Pancreas (tissue), 10 donors: ENCODE measurements around the gene STYX. TPM values are rescaled to one million over a fixed set of nuclear protein-coding genes. Genes with fewer than 3 reads are reported as not detected.

Source experiments
- ATAC-seq, 4 donors: fragments of 200-7000 bp; cut with Tn5 transposase; one replicate each; pipeline versions ENCODE4 v1.8.0 to v1.9.1; 2020; ENCODE audit warnings: mild to moderate bottlenecking in 4 of 4, moderate library complexity in 4 of 4
- DNase-seq, 6 donors: peaks; one replicate each; pipeline ENCODE4 v3.0.0-alpha.2; 2020
- FAIRE-seq: peaks from 2 replicates; lab custom pipeline; 2012; peaks lifted over from hg19 to GRCh38; lab: Jason Lieb, UNC
- H3K27ac ChIP-seq, 4 donors: fragments of 200-600 bp; sonication (generic); 1 replicate in 3 of 4; 2 replicates in 1 of 4; pipeline versions ENCODE4 v1.5.0 to v1.8.0; 2020
- H3K27me3 ChIP-seq, 4 donors: fragments of 200-600 bp; one replicate each; pipeline ENCODE4 v1.8.0; 2021
- H3K36me3 ChIP-seq, 3 donors: fragments of 200-600 bp; sonication (generic) in 1 of 3; one replicate each; pipeline versions ENCODE4 v1.5.0 to v1.8.0; 2020 to 2021
- H3K4me1 ChIP-seq, 3 donors: fragments of 200-600 bp; one replicate each; pipeline ENCODE4 v1.8.0; 2021
- H3K4me3 ChIP-seq, 4 donors: fragments of 200-600 bp; sonication (generic) in 2 of 4; one replicate each; pipeline versions ENCODE4 v1.5.0 to v1.8.0; 2020 to 2021
- H3K9me3 ChIP-seq, 4 donors: fragments of 200-600 bp; one replicate each; pipeline ENCODE4 v1.8.0; 2021
- whole genome bisulfite sequencing, 2 donors: extraction: QIAGEN DNeasy Blood & Tissue Kit; methylation state at CpG; one replicate each; pipeline ENCODE4 v1.1.7; 2013; 5-methylcytosine and 5-hydroxymethylcytosine counted together
- intact Hi-C, 3 donors: fragments of 100-400 bp; cut with DNase I; formaldehyde crosslinking; loops; one replicate each; pipeline versions ENCODE4 v1.11.1 to v1.14.2; 2022
- polyA plus RNA-seq, 2 donors: library from polyadenylated mRNA; stranded (reverse); fragments of 200-250 nt; gene quantifications; one replicate each; pipeline ENCODE4 v1.2.3, GENCODE V29; 2013
- total RNA-seq, 6 donors: library from RNA; stranded (reverse); fragmentation: NEBNext Ultra II Directional in 4 of 6; extraction: Animal tissue kit (Norgen Biotek cat#: 25700) in 4 of 6; gene quantifications; one replicate each; pipeline versions ENCODE4 v1.2.1 to v1.2.4, GENCODE V29; 2021 to 2023
- TF ChIP-seq, protein P1 (sequence below), 4 donors: fragments of 200-600 bp; sonication (generic) in 3 of 4; IDR thresholded peaks; one replicate each; pipeline versions ENCODE4 v1.5.0 to v1.8.0; 2021; ENCODE audit warnings: antibody characterized with exemption in 4 of 4
- donor health status: healthy with polysubstance abuse.
- donor health status: DM: no; HTN: no; CAD: no; lungs with moderate emphysema.
- donor health status: DM: no; HTN: no; CAD: no.
- donor health status: control.
- donor health status: control.
- donor health status: Bipolar disorder and iron deficiency.
- donor health status: DM: yes; HTN: yes; CAD: no.
- donor health status: DM: no; HTN: no; CAD: no.
- donor health status: DM: no; HTN: no; CAD: no.
- donor health status: DM: yes; HTN: yes; CAD: no.

STYX gene
- total and polyA plus RNA-seq, 8 donors: 2.9 to 7.8 (median 5.1) TPM

DNA sequence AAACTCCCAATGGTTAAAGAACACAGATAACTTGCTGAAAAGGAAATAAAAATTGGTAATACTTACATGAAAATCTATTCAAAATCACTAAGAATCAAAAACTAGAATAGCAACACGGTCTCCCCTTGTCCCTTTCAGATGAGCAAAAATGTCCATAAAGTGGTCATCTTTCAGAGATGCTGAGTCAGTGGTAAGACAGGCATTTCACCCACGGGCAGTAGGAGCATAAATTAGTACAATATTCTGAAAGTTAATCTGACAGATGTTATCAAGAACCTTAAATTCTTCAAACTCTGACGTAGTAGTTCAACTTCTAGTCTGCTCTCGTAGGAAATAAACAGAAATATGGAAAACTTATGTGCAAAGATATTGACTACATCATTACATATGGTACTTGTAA is 94.5 kb downstream of the STYX start:
- no peak overlapping the region for H3K4me3 ChIP-seq
- intact Hi-C loops: loop anchor here in 2 of 3 donors (5.0 to 10.0 kb wide), 2 partner anchors 138 to 240 kb away; no protein-coding TSS in a partner anchor
- ATAC-seq (no peak), FAIRE-seq (no peak), DNase-seq (no peak)
- H3K27ac ChIP-seq: no peak overlapping the region
- WGBS, 2 donors: 45 to 57% methylated on average over 4 of the region's 4 CpGs
- TF ChIP-seq, protein P1, sequence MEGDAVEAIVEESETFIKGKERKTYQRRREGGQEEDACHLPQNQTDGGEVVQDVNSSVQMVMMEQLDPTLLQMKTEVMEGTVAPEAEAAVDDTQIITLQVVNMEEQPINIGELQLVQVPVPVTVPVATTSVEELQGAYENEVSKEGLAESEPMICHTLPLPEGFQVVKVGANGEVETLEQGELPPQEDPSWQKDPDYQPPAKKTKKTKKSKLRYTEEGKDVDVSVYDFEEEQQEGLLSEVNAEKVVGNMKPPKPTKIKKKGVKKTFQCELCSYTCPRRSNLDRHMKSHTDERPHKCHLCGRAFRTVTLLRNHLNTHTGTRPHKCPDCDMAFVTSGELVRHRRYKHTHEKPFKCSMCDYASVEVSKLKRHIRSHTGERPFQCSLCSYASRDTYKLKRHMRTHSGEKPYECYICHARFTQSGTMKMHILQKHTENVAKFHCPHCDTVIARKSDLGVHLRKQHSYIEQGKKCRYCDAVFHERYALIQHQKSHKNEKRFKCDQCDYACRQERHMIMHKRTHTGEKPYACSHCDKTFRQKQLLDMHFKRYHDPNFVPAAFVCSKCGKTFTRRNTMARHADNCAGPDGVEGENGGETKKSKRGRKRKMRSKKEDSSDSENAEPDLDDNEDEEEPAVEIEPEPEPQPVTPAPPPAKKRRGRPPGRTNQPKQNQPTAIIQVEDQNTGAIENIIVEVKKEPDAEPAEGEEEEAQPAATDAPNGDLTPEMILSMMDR (IDR thresholded peaks at IDR 0.05): no peak
- H3K36me3 ChIP-seq: no peaks in the 10 kb centered on the region
- no peaks in the 10 kb centered on the region for H3K4me1 ChIP-seq
- H3K27me3 ChIP-seq: no peaks in the 10 kb centered on the region
- no peaks in the 10 kb centered on the region for H3K9me3 ChIP-seq

Other genes with a start within 250 kb of the STYX start
- 1 to 10 TPM; 4.0 to 7.4 (median 4.8) TPM for gene TXNDC16, start 177.7 kb upstream of the STYX start, total RNA-seq
- gene TXNDC16, start 177.7 kb upstream of the STYX start, polyA plus RNA-seq: 1 to 10 TPM; 1.1 to 3.9 TPM
- under 1 TPM; 0.13 to 0.81 (median 0.35) TPM for gene GPR137C, start 177.3 kb upstream of the STYX start, total RNA-seq
- gene GPR137C, start 177.3 kb upstream of the STYX start, polyA plus RNA-seq: under 1 TPM; 0.27 to 0.47 TPM
- gene ERO1A, start 34.6 kb upstream of the STYX start, total RNA-seq: 10 to 100 TPM; 21.3 to 51.0 (median 28.5) TPM
- 10 to 100 TPM in 1 of 2 donors, 1 to 10 TPM in 1; 9.7 to 11.0 TPM for gene ERO1A, start 34.6 kb upstream of the STYX start, polyA plus RNA-seq
- gene PSMC6, start 23.0 kb upstream of the STYX start, total RNA-seq: 10 to 100 TPM; 30.0 to 46.6 (median 31.3) TPM
- 10 to 100 TPM; 53.6 to 55.8 TPM for gene PSMC6, start 23.0 kb upstream of the STYX start, polyA plus RNA-seq
- 10 to 100 TPM; 15.8 to 26.9 (median 18.5) TPM for gene GNPNAT1, start 61.4 kb downstream of the STYX start, total RNA-seq
- 1 to 10 TPM; 8.1 to 9.5 TPM for gene GNPNAT1, start 61.4 kb downstream of the STYX start, polyA plus RNA-seq
- gene FERMT2, start 220.9 kb downstream of the STYX start, total RNA-seq: 10 to 100 TPM; 14.4 to 27.9 (median 16.6) TPM
- 10 to 100 TPM; 10.4 to 19.4 TPM for gene FERMT2, start 220.9 kb downstream of the STYX start, polyA plus RNA-seq